Measurements from ENCODE around the gene CWC27. TPM values are rescaled to one million over a fixed set of nuclear protein-coding genes. Genes with fewer than 3 reads are reported as not detected.

CWC27 gene
- total and polyA plus RNA-seq, 9 of the 15 experiments (the other 6 are each of a cell fraction or from before 2014, with no cell fraction given), result 19.7 to 49.3 (median 38.3) TPM

GRCh38 chr5:64840958-64841357, 72.2 kb downstream of the CWC27 start (continued):
- TF ChIP-seq ZSCAN32 (CRISPR knock-in tag; IDR thresholded peaks at IDR 0.05), result no peak
- TF ChIP-seq ZBTB17 (CRISPR knock-in tag; IDR thresholded peaks at IDR 0.05), result no peak
- TF ChIP-seq, protein P1, sequence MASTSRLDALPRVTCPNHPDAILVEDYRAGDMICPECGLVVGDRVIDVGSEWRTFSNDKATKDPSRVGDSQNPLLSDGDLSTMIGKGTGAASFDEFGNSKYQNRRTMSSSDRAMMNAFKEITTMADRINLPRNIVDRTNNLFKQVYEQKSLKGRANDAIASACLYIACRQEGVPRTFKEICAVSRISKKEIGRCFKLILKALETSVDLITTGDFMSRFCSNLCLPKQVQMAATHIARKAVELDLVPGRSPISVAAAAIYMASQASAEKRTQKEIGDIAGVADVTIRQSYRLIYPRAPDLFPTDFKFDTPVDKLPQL (IDR thresholded peaks at IDR 0.05; ENCODE audit: extremely low read depth, insufficient read length), result no peak

DNA sequence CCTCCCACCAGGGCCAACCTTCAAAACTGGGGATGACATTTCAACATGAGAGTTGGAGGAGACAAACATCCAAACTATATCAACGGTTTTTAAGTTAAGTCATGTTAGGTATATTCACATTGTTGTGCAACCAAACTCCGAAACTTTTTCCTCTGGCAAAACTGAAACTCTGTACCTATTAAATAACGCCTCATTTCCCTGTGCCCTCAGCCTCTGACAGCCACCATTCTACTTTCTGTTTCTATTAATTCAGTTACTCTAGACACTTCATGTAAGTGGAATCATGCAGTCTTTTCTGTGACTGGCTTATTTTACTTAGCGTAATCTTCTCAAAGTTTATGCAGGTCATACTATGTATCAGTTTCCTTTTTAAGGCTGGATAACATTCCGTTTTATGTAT, 85.0 kb downstream of the CWC27 start:
- no TSS peak for BruUV-seq (replicated peaks)
- Histone ChIP-seq H3K79me2 (ENCODE audit: control insufficient read depth, insufficient read depth, low read length) (no peaks in the 10 kb centered on the region), H3K4me1 (replicated peaks in 1 of 2; ENCODE audit: control insufficient read depth in 2 of 2, insufficient read depth in 2 of 2, low read length in 2 of 2) (no peaks in the 10 kb centered on the region), H3K27ac (ENCODE audit: extremely low read depth, low read depth, low read length) (no peak overlapping the region), H3K27me3 (ENCODE audit: control insufficient read depth in 2 of 2, insufficient read depth in 2 of 2, low read length in 2 of 2) (no peaks in the 10 kb centered on the region), H3K4me2 (ENCODE audit: insufficient read depth, low read length) (no peak overlapping the region), H2AFZ (ENCODE audit: low read depth, low read length) (no peak overlapping the region), H3K9me3 (replicated peaks; ENCODE audit: control insufficient read depth, insufficient read depth, low read depth, low read length) (no peaks in the 10 kb centered on the region), H3K9ac (ENCODE audit: insufficient read depth in 1 of 2, low read depth in 2 of 2, low read length in 2 of 2) (no peak overlapping the region), H3K36me3 (ENCODE audit: control insufficient read depth, insufficient read depth, low read length) (no peaks in the 10 kb centered on the region), H3K4me3 (no peak overlapping the region), H4K20me1 (replicated peaks; ENCODE audit: control insufficient read depth, insufficient read depth, low read length) (no peaks in the 10 kb centered on the region), H3K9me1 (ENCODE audit: control insufficient read depth, insufficient read depth, low read length) (no peaks in the 10 kb centered on the region)
- ATAC-seq (no peak), FAIRE-seq (no peak), DNase-seq (ENCODE audit: extremely low read depth in 1 of 4, low spot score in 3 of 4) (no peak)
- TF ChIP-seq ZNF212 (CRISPR knock-in tag; IDR thresholded peaks at IDR 0.05), result no peak
- WGBS (ENCODE audit: insufficient coverage, low coverage, missing lambda C conversion rate), result 69% methylated on average over 5 of the region's 5 CpGs
- CTCF ChIA-PET (ENCODE audit: low intra/inter-chr PET ratio), result no interaction called here
- in situ Hi-C loops (cut with MboI) (no loop called here), intact Hi-C loops (cut with micrococcal nuclease) (no loop called here)
- POLR2A ChIA-PET, result no interaction called here

DNA sequence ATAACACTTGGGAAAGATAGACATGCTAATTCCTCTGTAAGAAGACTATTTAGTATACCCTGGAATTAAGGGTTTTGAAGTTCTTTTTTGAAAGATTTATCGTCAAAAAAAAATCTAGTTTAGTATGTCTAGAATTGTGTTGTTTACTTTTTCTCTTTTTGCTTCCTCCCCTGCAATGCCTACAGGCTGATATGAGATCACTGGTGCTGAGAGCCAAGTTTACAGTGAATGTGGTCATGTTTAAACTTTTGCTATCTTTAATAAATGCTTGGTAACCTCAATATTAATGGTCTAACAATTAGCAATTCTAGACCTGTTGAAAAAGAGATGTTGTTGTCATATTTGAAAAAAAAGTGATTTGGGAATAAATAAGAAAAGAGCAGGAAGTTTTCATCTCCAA, 86.1 kb downstream of the CWC27 start:
- Histone ChIP-seq H2AFZ (ENCODE audit: low read depth, low read length) (no peak overlapping the region), H3K9me1 (ENCODE audit: control insufficient read depth, insufficient read depth, low read length) (no peaks in the 10 kb centered on the region), H3K9ac (ENCODE audit: insufficient read depth in 1 of 2, low read depth in 2 of 2, low read length in 2 of 2) (no peak overlapping the region), H3K27me3 (ENCODE audit: control insufficient read depth in 2 of 2, insufficient read depth in 2 of 2, low read length in 2 of 2) (no peaks in the 10 kb centered on the region), H3K9me3 (replicated peaks; ENCODE audit: control insufficient read depth, insufficient read depth, low read depth, low read length) (no peaks in the 10 kb centered on the region), H3K4me2 (ENCODE audit: insufficient read depth, low read length) (no peak overlapping the region), H3K79me2 (ENCODE audit: control insufficient read depth, insufficient read depth, low read length) (no peaks in the 10 kb centered on the region), H3K36me3 (ENCODE audit: control insufficient read depth, insufficient read depth, low read length) (no peaks in the 10 kb centered on the region), H3K4me1 (replicated peaks in 1 of 2; ENCODE audit: control insufficient read depth in 2 of 2, insufficient read depth in 2 of 2, low read length in 2 of 2) (no peaks in the 10 kb centered on the region), H3K4me3 (no peak overlapping the region), H4K20me1 (replicated peaks; ENCODE audit: control insufficient read depth, insufficient read depth, low read length) (no peaks in the 10 kb centered on the region), H3K27ac (ENCODE audit: extremely low read depth, low read depth, low read length) (no peak overlapping the region)
- BruUV-seq (replicated peaks), result no TSS peak
- ChIA-PET CTCF (ENCODE audit: low intra/inter-chr PET ratio) (no interaction called here), POLR2A (no interaction called here)
- intact Hi-C loops (cut with micrococcal nuclease) (no loop called here), in situ Hi-C loops (cut with MboI) (no loop called here)
- FAIRE-seq (no peak), DNase-seq (ENCODE audit: extremely low read depth in 1 of 4, low spot score in 3 of 4) (no peak), ATAC-seq (no peak)
- WGBS (ENCODE audit: insufficient coverage, low coverage, missing lambda C conversion rate), result 67% methylated on average over 1 of the region's 1 CpG
- no peak for TF ChIP-seq CHD1 (IDR thresholded peaks at IDR 0.05; ENCODE audit: low read length)

All from K562 (cell line).